Coronary artery (tissue), 2 donors: ENCODE results near the gene DDHD1.

ENCODE experiments used
- DNase-seq: peaks from one replicate; pipeline ENCODE4 v3.0.0-alpha.2; 2017; ENCODE audit warnings: low spot score
- H3K27ac ChIP-seq, 2 donors: fragments of 200-600 bp; sonication (generic); one replicate each; pipeline ENCODE4 v1.5.1; 2016 to 2019
- H3K4me3 ChIP-seq: fragments of 200-600 bp; sonication (generic); 2 replicates; pipeline ENCODE4 v1.5.1; 2016; ENCODE audit warnings: mild to moderate bottlenecking, moderate library complexity
- CTCF ChIP-seq: fragments of 200-600 bp; sonication (generic); IDR thresholded peaks from one replicate; pipeline ENCODE4 v1.5.1; 2019; ENCODE audit warnings: antibody characterized with exemption

Gene DDHD1

GRCh38 chr14:53010193-53011040, 142.7 kb downstream of the DDHD1 start:
- DNase-seq = no peak
- Histone ChIP-seq H3K27ac (peak overlapping the region; percentile 41 to 81), H3K4me3 (no peak overlapping the region)
- no peak for TF ChIP-seq CTCF

- no peak for DNase-seq
- TF ChIP-seq CTCF = no peak
- Histone ChIP-seq H3K27ac (no peak overlapping the region), H3K4me3 (no peak overlapping the region)
These were observed 146.1 kb downstream of the DDHD1 start for GRCh38 chr14:53006931-53007562.

DNA sequence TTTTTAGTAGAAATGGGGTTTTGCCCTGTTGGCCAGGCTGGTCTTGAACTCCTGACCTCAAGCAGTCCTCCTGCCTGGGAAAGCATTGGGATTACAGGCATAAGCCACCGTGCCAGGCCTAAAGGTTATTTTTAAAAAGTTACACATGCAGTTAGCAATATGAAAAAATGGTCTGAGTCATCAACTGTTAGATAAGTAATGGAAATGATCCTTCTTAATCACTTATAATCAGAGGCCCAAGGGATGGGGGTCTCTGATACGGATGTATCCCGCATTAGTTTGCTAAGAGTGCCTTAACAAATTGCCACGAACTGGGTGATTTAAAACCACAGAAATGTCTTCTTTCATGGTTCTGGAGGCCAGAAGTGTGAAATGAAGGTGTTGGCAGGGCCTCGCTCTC, 148.1 kb downstream of the DDHD1 start:
- Histone ChIP-seq H3K27ac (no peak overlapping the region), H3K4me3 (no peak overlapping the region)
- no peak for DNase-seq
- TF ChIP-seq CTCF = no peak

DNA sequence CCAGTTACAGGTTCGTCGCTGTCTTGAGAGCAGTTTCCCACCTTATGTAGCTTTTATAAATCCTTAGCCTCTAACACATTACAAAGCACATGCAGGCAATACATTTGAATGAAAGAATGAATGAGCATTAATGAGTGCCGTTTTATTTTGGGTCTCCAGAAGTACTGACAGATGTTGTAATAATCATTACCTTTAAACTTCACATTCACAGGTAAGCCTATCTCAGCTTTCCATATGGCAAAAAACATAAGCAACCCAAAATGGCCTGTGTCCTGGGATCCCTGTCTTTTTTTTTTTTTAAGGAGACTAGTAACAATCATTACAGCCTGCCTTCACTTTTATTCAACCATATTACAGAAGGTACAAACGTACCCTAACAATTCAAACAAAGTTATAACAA, 149.3 kb downstream of the DDHD1 start:
- no peak for DNase-seq
- no peak for TF ChIP-seq CTCF
- H3K4me3 ChIP-seq = no peak overlapping the region
- H3K27ac ChIP-seq = no peak overlapping the region

DNA sequence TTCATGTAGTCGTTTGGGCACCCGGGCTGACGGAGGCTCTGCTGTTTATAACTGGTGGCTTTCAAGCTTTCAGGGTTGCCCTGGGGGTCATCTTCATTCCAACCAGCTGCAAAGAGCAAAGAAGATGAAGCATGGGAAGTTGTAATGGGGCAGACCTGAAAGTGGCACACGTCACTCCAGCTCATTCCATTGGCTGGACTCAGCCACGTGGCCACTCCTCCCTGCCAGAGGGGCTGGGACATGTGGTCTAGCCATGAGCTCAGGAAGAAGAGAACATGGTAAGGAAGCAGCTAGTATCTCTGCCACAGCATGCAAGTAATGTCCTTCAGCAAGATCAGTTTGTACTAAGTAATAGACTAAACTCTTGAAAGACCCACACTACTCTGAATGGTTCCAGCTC, 150.5 kb downstream of the DDHD1 start:
- no peak overlapping the region for H3K27ac ChIP-seq
- DNase-seq = no peak
- TF ChIP-seq CTCF = no peak
- no peak overlapping the region for H3K4me3 ChIP-seq

- Histone ChIP-seq H3K4me3 (no peak overlapping the region), H3K27ac (no peak overlapping the region)
- no peak for TF ChIP-seq CTCF
- no peak for DNase-seq
These were observed 151.2 kb downstream of the DDHD1 start for GRCh38 chr14:53001787-53002378.
